GM23338 (cell line): ENCODE measurements around the gene EEF1AKMT4. TPM values are rescaled to one million over a fixed set of nuclear protein-coding genes. Genes with fewer than 3 reads are reported as not detected.

ENCODE experiments used
- ATAC-seq: fragments of 200-7000 bp; cut with Tn5 transposase; 3 replicates; pipeline ENCODE4 v1.9.1; 2020
- DNase-seq: peaks from one replicate; pipeline ENCODE4 v3.0.0-alpha.2; 2015; ENCODE audit warnings: low spot score
- H2AFZ ChIP-seq: fragments of 200-600 bp; sonication (generic); 2 replicates; pipeline ENCODE4 v1.8.0; 2016; ENCODE audit warnings: antibody characterized with exemption, mild to moderate bottlenecking, moderate library complexity
- H3F3A ChIP-seq: fragments of 200-600 bp; sonication (generic); replicated peaks from 2 replicates; pipeline ENCODE4 v1.8.0; 2017; ENCODE audit warnings: antibody characterized with exemption, mixed run types, low read depth
- H3K27ac ChIP-seq: fragments of 200-600 bp; sonication (generic); 2 replicates; pipeline ENCODE4 v1.6.1; 2016; ENCODE audit warnings: low read depth
- H3K27me3 ChIP-seq: fragments of 200-600 bp; sonication (generic); 2 replicates; pipeline ENCODE4 v1.8.0; 2016; ENCODE audit warnings: mild to moderate bottlenecking, mixed run types, moderate library complexity; ENCODE audit not compliant: insufficient read depth
- H3K36me3 ChIP-seq: fragments of 200-600 bp; sonication (generic); 2 replicates; pipeline ENCODE4 v1.8.0; 2016; ENCODE audit warnings: mild to moderate bottlenecking; ENCODE audit not compliant: insufficient read depth
- H3K4me1 ChIP-seq: fragments of 200-600 bp; sonication (generic); 2 replicates; pipeline ENCODE4 v1.8.0; 2016; ENCODE audit warnings: mild to moderate bottlenecking, moderate library complexity; ENCODE audit not compliant: insufficient read depth
- H3K4me2 ChIP-seq: fragments of 200-600 bp; sonication (generic); 2 replicates; pipeline ENCODE4 v1.7.1; 2017; ENCODE audit warnings: mixed run types
- H3K4me3 ChIP-seq: fragments of 200-600 bp; sonication (generic); 2 replicates; pipeline ENCODE4 v1.6.1; 2016; ENCODE audit warnings: mixed run types
- H3K79me2 ChIP-seq: fragments of 200-600 bp; sonication (generic); replicated peaks from 2 replicates; pipeline ENCODE4 v1.8.0; 2017; ENCODE audit warnings: mild to moderate bottlenecking; ENCODE audit not compliant: insufficient read depth
- H3K9me2 ChIP-seq: fragments of 200-600 bp; sonication (generic); 2 replicates; pipeline ENCODE4 v1.8.0; 2017; ENCODE audit not compliant: insufficient read depth
- H4K20me1 ChIP-seq: fragments of 200-600 bp; sonication (generic); replicated peaks from 2 replicates; pipeline ENCODE4 v1.8.0; 2017; ENCODE audit warnings: mild to moderate bottlenecking; ENCODE audit not compliant: insufficient read depth
- H3K27ac Mint-ChIP-seq: 2 replicates; pipeline ENCODE4 v1.8.0; 2020; ENCODE audit warnings: inconsistent platforms, mild to moderate bottlenecking, moderate library complexity, mixed read lengths
- H3K27me3 Mint-ChIP-seq: 3 replicates; pipeline ENCODE4 v1.8.0; 2022; ENCODE audit warnings: low read depth, mild to moderate bottlenecking, moderate library complexity, mixed read lengths, inconsistent platforms; ENCODE audit not compliant: insufficient read depth, poor library complexity
- H3K36me3 Mint-ChIP-seq: 3 replicates; pipeline ENCODE4 v1.8.0; 2021; ENCODE audit warnings: low read depth, mild to moderate bottlenecking, inconsistent platforms, moderate library complexity, mixed read lengths
- H3K4me1 Mint-ChIP-seq: 3 replicates; pipeline ENCODE4 v1.8.0; 2020; ENCODE audit warnings: mild to moderate bottlenecking, inconsistent platforms, mixed read lengths
- H3K4me3 Mint-ChIP-seq: 3 replicates; pipeline ENCODE4 v1.8.0; 2021; ENCODE audit warnings: moderate library complexity, mild to moderate bottlenecking, inconsistent platforms, mixed read lengths
- H3K9me3 Mint-ChIP-seq: 3 replicates; pipeline ENCODE4 v1.8.0; 2020; ENCODE audit warnings: moderate library complexity, mild to moderate bottlenecking, inconsistent platforms, mixed read lengths
- CREB1 ChIP-seq: fragments of 250-450 bp; sonication (Bioruptor Pico); IDR thresholded peaks from 2 replicates; pipeline ENCODE4 v1.5.0; 2020; ENCODE audit warnings: low read depth, mild to moderate bottlenecking, moderate library complexity
- CTCF ChIP-seq, 2 experiments: fragments of 200-600 bp in 1 of 2; sonication (generic) in 1 of 2; conservative IDR thresholded peaks; 2 replicates each; pipeline versions ENCODE4 v1.5.1 to v1.6.1; 2016 to 2017; ENCODE audit warnings: antibody characterized with exemption in 2 of 2, low read depth in 2 of 2, mild to moderate bottlenecking in 2 of 2, moderate library complexity in 1 of 2
- ETS1 ChIP-seq: IDR thresholded peaks from 2 replicates; pipeline ENCODE4 v1.6.1; 2016; ENCODE audit warnings: antibody characterized with exemption
- EZH2 ChIP-seq: fragments of 200-600 bp; sonication (generic); IDR thresholded peaks from one replicate; pipeline ENCODE4 v1.8.0; 2017; ENCODE audit warnings: antibody characterized with exemption, mild to moderate bottlenecking, low read depth; ENCODE audit not compliant: unreplicated experiment
- EZH2phosphoT487 ChIP-seq: fragments of 200-600 bp; sonication (generic); IDR thresholded peaks from one replicate; pipeline ENCODE4 v1.8.1; 2018; ENCODE audit warnings: antibody characterized with exemption; ENCODE audit not compliant: unreplicated experiment
- JUNB ChIP-seq: IDR thresholded peaks from one replicate; pipeline ENCODE4 v1.6.1; 2016; ENCODE audit warnings: antibody characterized with exemption; ENCODE audit not compliant: unreplicated experiment
- NANOG ChIP-seq: IDR thresholded peaks from 2 replicates; pipeline ENCODE4 v1.6.1; 2016; ENCODE audit warnings: antibody characterized with exemption, borderline replicate concordance
- POLR2AphosphoS5 ChIP-seq: IDR thresholded peaks from 2 replicates; pipeline ENCODE4 v1.6.1; 2016; ENCODE audit warnings: antibody characterized with exemption, low read depth
- REST ChIP-seq: IDR thresholded peaks from one replicate; pipeline ENCODE4 v1.6.1; 2018; ENCODE audit warnings: antibody characterized with exemption; ENCODE audit not compliant: unreplicated experiment
- STAT1 ChIP-seq: IDR thresholded peaks from one replicate; pipeline ENCODE4 v1.6.1; 2016; ENCODE audit warnings: antibody characterized with exemption; ENCODE audit not compliant: unreplicated experiment
- ZNF114 ChIP-seq: fragments of 250-450 bp; sonication (Bioruptor Pico); IDR thresholded peaks from 2 replicates; pipeline ENCODE4 v1.5.0; 2020; ENCODE audit warnings: mild to moderate bottlenecking, moderate library complexity
- ZNF331 ChIP-seq: fragments of 250-450 bp; sonication (Bioruptor Pico); IDR thresholded peaks from 2 replicates; pipeline ENCODE4 v1.5.0; 2020; ENCODE audit warnings: low read depth, mild to moderate bottlenecking, moderate library complexity
- polyA plus RNA-seq: library from polyadenylated mRNA; unstranded; fragments of >200 nt; fragmentation: Nextera tagmentation; extraction: Ambion mirVana; gene quantifications from 2 replicates; pipeline ENCODE4 v1.2.1, GENCODE V29; 2016
- total RNA-seq: library from RNA; depleted of rRNA; stranded (reverse); fragments of >200 nt; shearing (Covaris generic); gene quantifications from 2 replicates; pipeline ENCODE4 v1.2.3, GENCODE V29; 2014
- TF ChIP-seq, protein P1 (sequence below): fragments of 250-450 bp; sonication (Bioruptor Pico); IDR thresholded peaks from 2 replicates; pipeline ENCODE4 v1.5.0; 2020; ENCODE audit warnings: mild to moderate bottlenecking, moderate library complexity

EEF1AKMT4 gene
- total and polyA plus RNA-seq, 2 experiments from 2014 or later: 12.9 to 14.3 TPM

GRCh38 chr3:184238246-184238818, 11.1 kb upstream of the EEF1AKMT4 start:
- H3K27ac ChIP-seq: no peak overlapping the region
- H2AFZ ChIP-seq: no peak overlapping the region
- H3K79me2 ChIP-seq: no peaks in the 10 kb centered on the region
- peaks cover 12% of the 10 kb centered on the region for H4K20me1 ChIP-seq
- Mint-ChIP-seq H3K27me3 (peaks cover 16% of the 10 kb centered on the region), H3K9me3 (no peaks in the 10 kb centered on the region), H3K4me1 (peaks cover 14% of the 10 kb centered on the region), H3K36me3 (peaks cover 12% of the 10 kb centered on the region), H3K4me3 (no peak overlapping the region), H3K27ac (no peak overlapping the region)
- no peak for DNase-seq
- H3K4me3 ChIP-seq: no peak overlapping the region
- H3K4me2 ChIP-seq: no peak overlapping the region
- H3K27me3 ChIP-seq: peaks cover 24% of the 10 kb centered on the region
- H3K9me2 ChIP-seq: no peaks in the 10 kb centered on the region
- H3K4me1 ChIP-seq: no peaks in the 10 kb centered on the region
- H3F3A ChIP-seq: no peaks in the 10 kb centered on the region
- ATAC-seq: no peak
- H3K36me3 ChIP-seq: no peaks in the 10 kb centered on the region; the same call in 1 of the 2 replicates
- TF ChIP-seq, protein P1, sequence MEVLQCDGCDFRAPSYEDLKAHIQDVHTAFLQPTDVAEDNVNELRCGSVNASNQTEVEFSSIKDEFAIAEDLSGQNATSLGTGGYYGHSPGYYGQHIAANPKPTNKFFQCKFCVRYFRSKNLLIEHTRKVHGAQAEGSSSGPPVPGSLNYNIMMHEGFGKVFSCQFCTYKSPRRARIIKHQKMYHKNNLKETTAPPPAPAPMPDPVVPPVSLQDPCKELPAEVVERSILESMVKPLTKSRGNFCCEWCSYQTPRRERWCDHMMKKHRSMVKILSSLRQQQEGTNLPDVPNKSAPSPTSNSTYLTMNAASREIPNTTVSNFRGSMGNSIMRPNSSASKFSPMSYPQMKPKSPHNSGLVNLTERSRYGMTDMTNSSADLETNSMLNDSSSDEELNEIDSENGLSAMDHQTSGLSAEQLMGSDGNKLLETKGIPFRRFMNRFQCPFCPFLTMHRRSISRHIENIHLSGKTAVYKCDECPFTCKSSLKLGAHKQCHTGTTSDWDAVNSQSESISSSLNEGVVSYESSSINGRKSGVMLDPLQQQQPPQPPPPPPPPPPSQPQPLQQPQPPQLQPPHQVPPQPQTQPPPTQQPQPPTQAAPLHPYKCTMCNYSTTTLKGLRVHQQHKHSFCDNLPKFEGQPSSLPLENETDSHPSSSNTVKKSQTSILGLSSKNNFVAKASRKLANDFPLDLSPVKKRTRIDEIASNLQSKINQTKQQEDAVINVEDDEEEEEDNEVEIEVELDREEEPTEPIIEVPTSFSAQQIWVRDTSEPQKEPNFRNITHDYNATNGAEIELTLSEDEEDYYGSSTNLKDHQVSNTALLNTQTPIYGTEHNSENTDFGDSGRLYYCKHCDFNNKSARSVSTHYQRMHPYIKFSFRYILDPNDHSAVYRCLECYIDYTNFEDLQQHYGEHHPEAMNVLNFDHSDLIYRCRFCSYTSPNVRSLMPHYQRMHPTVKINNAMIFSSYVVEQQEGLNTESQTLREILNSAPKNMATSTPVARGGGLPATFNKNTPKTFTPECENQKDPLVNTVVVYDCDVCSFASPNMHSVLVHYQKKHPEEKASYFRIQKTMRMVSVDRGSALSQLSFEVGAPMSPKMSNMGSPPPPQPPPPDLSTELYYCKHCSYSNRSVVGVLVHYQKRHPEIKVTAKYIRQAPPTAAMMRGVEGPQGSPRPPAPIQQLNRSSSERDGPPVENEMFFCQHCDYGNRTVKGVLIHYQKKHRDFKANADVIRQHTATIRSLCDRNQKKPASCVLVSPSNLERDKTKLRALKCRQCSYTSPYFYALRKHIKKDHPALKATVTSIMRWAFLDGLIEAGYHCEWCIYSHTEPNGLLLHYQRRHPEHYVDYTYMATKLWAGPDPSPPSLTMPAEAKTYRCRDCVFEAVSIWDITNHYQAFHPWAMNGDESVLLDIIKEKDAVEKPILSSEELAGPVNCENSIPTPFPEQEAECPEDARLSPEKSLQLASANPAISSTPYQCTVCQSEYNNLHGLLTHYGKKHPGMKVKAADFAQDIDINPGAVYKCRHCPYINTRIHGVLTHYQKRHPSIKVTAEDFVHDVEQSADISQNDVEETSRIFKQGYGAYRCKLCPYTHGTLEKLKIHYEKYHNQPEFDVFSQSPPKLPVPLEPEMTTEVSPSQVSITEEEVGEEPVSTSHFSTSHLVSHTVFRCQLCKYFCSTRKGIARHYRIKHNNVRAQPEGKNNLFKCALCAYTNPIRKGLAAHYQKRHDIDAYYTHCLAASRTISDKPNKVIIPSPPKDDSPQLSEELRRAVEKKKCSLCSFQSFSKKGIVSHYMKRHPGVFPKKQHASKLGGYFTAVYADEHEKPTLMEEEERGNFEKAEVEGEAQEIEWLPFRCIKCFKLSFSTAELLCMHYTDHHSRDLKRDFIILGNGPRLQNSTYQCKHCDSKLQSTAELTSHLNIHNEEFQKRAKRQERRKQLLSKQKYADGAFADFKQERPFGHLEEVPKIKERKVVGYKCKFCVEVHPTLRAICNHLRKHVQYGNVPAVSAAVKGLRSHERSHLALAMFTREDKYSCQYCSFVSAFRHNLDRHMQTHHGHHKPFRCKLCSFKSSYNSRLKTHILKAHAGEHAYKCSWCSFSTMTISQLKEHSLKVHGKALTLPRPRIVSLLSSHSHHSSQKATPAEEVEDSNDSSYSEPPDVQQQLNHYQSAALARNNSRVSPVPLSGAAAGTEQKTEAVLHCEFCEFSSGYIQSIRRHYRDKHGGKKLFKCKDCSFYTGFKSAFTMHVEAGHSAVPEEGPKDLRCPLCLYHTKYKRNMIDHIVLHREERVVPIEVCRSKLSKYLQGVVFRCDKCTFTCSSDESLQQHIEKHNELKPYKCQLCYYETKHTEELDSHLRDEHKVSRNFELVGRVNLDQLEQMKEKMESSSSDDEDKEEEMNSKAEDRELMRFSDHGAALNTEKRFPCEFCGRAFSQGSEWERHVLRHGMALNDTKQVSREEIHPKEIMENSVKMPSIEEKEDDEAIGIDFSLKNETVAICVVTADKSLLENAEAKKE (CRISPR knock-in tag): no peak
- TF ChIP-seq CTCF (conservative IDR thresholded peaks at IDR 0.05; ENCODE audit: low read depth in 2 of 2): no peak
- TF ChIP-seq ZNF331 (CRISPR knock-in tag): no peak
- TF ChIP-seq ETS1: no peak
- no peak for TF ChIP-seq JUNB
- TF ChIP-seq ZNF114 (CRISPR knock-in tag): no peak
- TF ChIP-seq STAT1: no peak
- TF ChIP-seq NANOG: no peak
- TF ChIP-seq CREB1: no peak
- no peak for TF ChIP-seq POLR2AphosphoS5
- TF ChIP-seq EZH2: no peak
- TF ChIP-seq EZH2phosphoT487: no peak
- no peak for TF ChIP-seq REST
